ENCODE data around the gene RIMS4.

GRCh38 chr20:44848254-44849015, 38.1 kb upstream of the RIMS4 start:
- TF ChIP-seq CTCF (IDR thresholded peaks at IDR 0.05; ENCODE audit: insufficient read depth, low read length) (no peak), REST (IDR thresholded peaks at IDR 0.05; ENCODE audit: insufficient replicate concordance, low read depth) (no peak), GABPA (IDR thresholded peaks at IDR 0.05; ENCODE audit: low read depth) (no peak)

All from HL-60 (cell line).